ENCODE results near the gene FCAR.
"Not testable (repeated sequence)": the region's sequence is repeated elsewhere in the genome, so short reads cannot be mapped to it uniquely, and the experiment has no call there.

DNA sequence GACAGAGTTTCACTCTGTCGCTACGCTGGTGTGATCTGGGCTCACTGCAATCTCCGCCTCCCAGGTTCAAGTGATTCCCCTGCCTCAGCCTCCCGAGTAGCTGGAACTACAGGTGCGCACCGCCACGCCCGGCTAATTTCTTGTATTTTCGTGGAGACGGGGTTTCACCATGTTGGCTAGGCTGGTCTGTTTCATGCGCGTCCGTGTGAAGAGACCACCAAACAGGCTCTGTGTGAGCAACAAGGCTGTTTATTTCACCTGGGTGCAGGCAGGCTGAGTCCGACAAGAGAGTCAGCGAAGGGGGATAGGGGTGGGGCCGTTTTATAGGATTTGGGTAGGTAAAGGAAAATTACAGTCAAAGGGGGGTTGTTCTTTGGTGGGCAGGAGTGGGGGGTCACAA is 20.1 kb downstream of the FCAR start:
- not testable (repeated sequence) for TF ChIP-seq CTCF (conservative IDR thresholded peaks at IDR 0.05; ENCODE audit: low read depth, low read length); EZH2 (IDR thresholded peaks at IDR 0.05; ENCODE audit: low read length, unreplicated experiment); EZH2phosphoT487 (IDR thresholded peaks at IDR 0.05; ENCODE audit: borderline replicate concordance, low read length)

Measured in PC-3 (cell line).